H9 (cell line): ENCODE measurements around the gene TMEM145. TPM values are rescaled to one million over a fixed set of nuclear protein-coding genes. Genes with fewer than 3 reads are reported as not detected.

Source experiments
- DNase-seq: peaks from one replicate; pipeline ENCODE4 v3.0.0-alpha.2; 2017
- H2AFZ ChIP-seq: one replicate; pipeline ENCODE4 v1.6.1; 2013; ENCODE audit warnings: mild to moderate bottlenecking, low read length, control low read depth, moderate library complexity
- H2AK5ac ChIP-seq: 2 replicates; pipeline ENCODE4 v1.6.1; 2013; ENCODE audit warnings: low read length, control low read depth, mixed read lengths; ENCODE audit not compliant: insufficient read length
- H2BK120ac ChIP-seq: one replicate; pipeline ENCODE4 v1.6.1; 2013; ENCODE audit warnings: low read depth, mild to moderate bottlenecking, low read length, control low read depth, inconsistent platforms; ENCODE audit not compliant: poor library complexity, severe bottlenecking
- H2BK12ac ChIP-seq: 2 replicates; pipeline ENCODE4 v1.6.1; 2013; ENCODE audit warnings: low read length, control low read depth, mixed read lengths, low read depth; ENCODE audit not compliant: insufficient read length
- H2BK15ac ChIP-seq: 2 replicates; pipeline ENCODE4 v1.6.1; 2013; ENCODE audit warnings: low read depth, low read length, control low read depth
- H2BK20ac ChIP-seq: one replicate; pipeline ENCODE4 v1.6.1; 2013; ENCODE audit warnings: low read depth, mild to moderate bottlenecking, low read length, control low read depth, inconsistent platforms; ENCODE audit not compliant: poor library complexity, severe bottlenecking
- H2BK5ac ChIP-seq: 2 replicates; pipeline ENCODE4 v1.6.1; 2013; ENCODE audit warnings: low read length, control low read depth, mixed read lengths; ENCODE audit not compliant: insufficient read length
- H3K14ac ChIP-seq: 2 replicates; pipeline ENCODE4 v1.6.1; 2013; ENCODE audit warnings: low read length, control low read depth; ENCODE audit not compliant: insufficient read depth
- H3K18ac ChIP-seq: 2 replicates; pipeline ENCODE4 v1.6.1; 2013; ENCODE audit warnings: low read depth, mild to moderate bottlenecking, mixed read lengths, low read length, control low read depth; ENCODE audit not compliant: insufficient read length
- H3K23ac ChIP-seq: 2 replicates; pipeline ENCODE4 v1.6.1; 2013; ENCODE audit warnings: low read length, control low read depth, mixed read lengths, low read depth; ENCODE audit not compliant: insufficient read length
- H3K23me2 ChIP-seq: 2 replicates; pipeline ENCODE4 v1.6.1; 2013; ENCODE audit warnings: low read depth, mild to moderate bottlenecking, mixed read lengths, low read length, control low read depth; ENCODE audit not compliant: insufficient read length, poor library complexity, severe bottlenecking
- H3K27ac ChIP-seq: 2 replicates; pipeline ENCODE4 v1.5.1; 2013; ENCODE audit warnings: low read length, control low read depth, mixed read lengths, low read depth; ENCODE audit not compliant: insufficient read length
- H3K27me3 ChIP-seq: 2 replicates; pipeline ENCODE4 v1.6.1; 2013; ENCODE audit warnings: low read length, control low read depth, inconsistent platforms; ENCODE audit not compliant: insufficient read depth
- H3K4ac ChIP-seq: 2 replicates; pipeline ENCODE4 v1.6.1; 2013; ENCODE audit warnings: low read depth, mild to moderate bottlenecking, control low read depth, inconsistent platforms, low read length, moderate library complexity
- H3K4me1 ChIP-seq: 2 replicates; pipeline ENCODE4 v1.6.1; 2013; ENCODE audit warnings: low read length, control low read depth, inconsistent platforms; ENCODE audit not compliant: insufficient read depth
- H3K4me2 ChIP-seq: 2 replicates; pipeline ENCODE4 v1.6.1; 2013; ENCODE audit warnings: low read length, control low read depth, mixed read lengths; ENCODE audit not compliant: insufficient read length, insufficient read depth
- H3K56ac ChIP-seq: 2 replicates; pipeline ENCODE4 v1.6.1; 2013; ENCODE audit warnings: low read depth, mild to moderate bottlenecking, mixed read lengths, low read length, control low read depth; ENCODE audit not compliant: insufficient read length
- H3K79me1 ChIP-seq: 2 replicates; pipeline ENCODE4 v1.6.1; 2013; ENCODE audit warnings: low read depth, mild to moderate bottlenecking, moderate library complexity, low read length, control low read depth, inconsistent platforms; ENCODE audit not compliant: insufficient read depth, poor library complexity, severe bottlenecking
- H3K79me2 ChIP-seq: 2 replicates; pipeline ENCODE4 v1.6.1; 2013; ENCODE audit warnings: low read length, control low read depth, inconsistent platforms; ENCODE audit not compliant: insufficient read depth
- H3K9ac ChIP-seq: 2 replicates; pipeline ENCODE4 v1.6.1; 2013; ENCODE audit warnings: low read length, control low read depth, mixed read lengths; ENCODE audit not compliant: insufficient read length; ENCODE audit errors: extremely low read depth
- H3K9me3 ChIP-seq: one replicate; pipeline ENCODE4 v1.6.1; 2013; ENCODE audit warnings: low read depth, low read length, inconsistent platforms; ENCODE audit not compliant: control insufficient read depth
- H3T11ph ChIP-seq: one replicate; pipeline ENCODE4 v1.6.1; 2013; ENCODE audit warnings: mild to moderate bottlenecking, low read length, control low read depth, inconsistent platforms
- H4K20me1 ChIP-seq: one replicate; pipeline ENCODE4 v1.6.1; 2013; ENCODE audit not compliant: control insufficient read depth, insufficient read length, insufficient read depth
- H4K5ac ChIP-seq: 2 replicates; pipeline ENCODE4 v1.6.1; 2013; ENCODE audit warnings: low read depth, mild to moderate bottlenecking, mixed read lengths, low read length, control low read depth; ENCODE audit not compliant: insufficient read length
- H4K8ac ChIP-seq: replicated peaks from 2 replicates; pipeline ENCODE4 v1.6.1; 2013; ENCODE audit warnings: low read length, control low read depth, mixed read lengths, low read depth; ENCODE audit not compliant: insufficient read length
- H4K91ac ChIP-seq: 2 replicates; pipeline ENCODE4 v1.6.1; 2013; ENCODE audit warnings: low read depth, mild to moderate bottlenecking, moderate library complexity, mixed read lengths, low read length, control low read depth; ENCODE audit not compliant: insufficient read length
- H3K27ac Mint-ChIP-seq, 3 experiments: 2 replicates in 2 of 3; 3 replicates in 1 of 3; pipeline ENCODE4 v1.8.0; 2020 to 2021; ENCODE audit warnings: mixed read lengths in 3 of 3, mild to moderate bottlenecking in 1 of 3, moderate library complexity in 1 of 3
- H3K27me3 Mint-ChIP-seq: 2 replicates; pipeline ENCODE4 v1.8.0; 2021; ENCODE audit warnings: low read depth, mild to moderate bottlenecking, moderate library complexity, mixed read lengths
- H3K36me3 Mint-ChIP-seq, 3 experiments: 2 replicates in 2 of 3; 3 replicates in 1 of 3; pipeline ENCODE4 v1.8.0; 2020 to 2021; ENCODE audit warnings: low read depth in 3 of 3, mixed read lengths in 3 of 3; ENCODE audit not compliant: insufficient read depth in 1 of 3
- H3K4me1 Mint-ChIP-seq, 2 experiments: 2 replicates each; pipeline ENCODE4 v1.8.0; 2020; ENCODE audit warnings: mixed read lengths in 2 of 2
- H3K4me3 Mint-ChIP-seq, 2 experiments: 2 replicates in 1 of 2; 3 replicates in 1 of 2; pipeline ENCODE4 v1.8.0; 2020 to 2021; ENCODE audit warnings: mild to moderate bottlenecking in 2 of 2, mixed read lengths in 2 of 2, moderate library complexity in 1 of 2
- H3K9me3 Mint-ChIP-seq, 2 experiments: 2 replicates in 1 of 2; 3 replicates in 1 of 2; pipeline ENCODE4 v1.8.0; 2020; ENCODE audit warnings: mild to moderate bottlenecking in 2 of 2, mixed read lengths in 2 of 2, moderate library complexity in 1 of 2
- CTCF ChIP-seq: fragments of 200-600 bp; sonication (generic); conservative IDR thresholded peaks from 3 replicates; pipeline ENCODE4 v1.8.0; 2021; ENCODE audit warnings: antibody characterized with exemption, mild to moderate bottlenecking
- WGBS: extraction: QIAGEN DNeasy Blood & Tissue Kit; methylation state at CpG from one replicate; pipeline ENCODE4 v1.1.7; 2013; ENCODE audit warnings: missing lambda C conversion rate, low lambda C conversion rate, mixed read lengths; ENCODE audit not compliant: insufficient read length; ENCODE audit errors: extremely low coverage; 5-methylcytosine and 5-hydroxymethylcytosine counted together
- total RNA-seq: library from RNA; stranded (reverse); gene quantifications from 2 replicates; pipeline ENCODE4 v1.2.1, GENCODE V29; 2021

The TMEM145 gene
- total RNA-seq, 1 experiment from 2014 or later, result 4.5 TPM

GRCh38 chr19:42271045-42271419 is 42.1 kb upstream of the TMEM145 start:
- no peak overlapping the region for H3K9ac ChIP-seq
- no peak overlapping the region for H2BK20ac ChIP-seq
- H3T11ph ChIP-seq, result no peak overlapping the region
- H3K9me3 ChIP-seq, result no peaks in the 10 kb centered on the region
- H3K14ac ChIP-seq, result no peak overlapping the region
- Mint-ChIP-seq H3K4me1 (peaks cover 20 to 25% of the 10 kb centered on the region in 2 experiments), H3K27me3 (no peaks in the 10 kb centered on the region), H3K27ac (peak overlapping the region in 1 of 3 experiments; percentile 58; a peak in 2 of 7 replicates), H3K36me3 (peaks cover 4 to 23% (median 16%) of the 10 kb centered on the region in 3 experiments; a peak in 6 of 7 replicates), H3K9me3 (no peaks in the 10 kb centered on the region; a peak in 1 of 5 replicates), H3K4me3 (peak overlapping the region in 1 of 2 experiments; percentile 51; a peak in 2 of 5 replicates)
- no peak overlapping the region for H2AK5ac ChIP-seq
- H2BK15ac ChIP-seq, result no peak overlapping the region
- H3K4me1 ChIP-seq, result no peaks in the 10 kb centered on the region; the same call in 1 of the 2 replicates
- H3K23ac ChIP-seq, result no peak overlapping the region
- no peak overlapping the region for H2BK120ac ChIP-seq
- H2BK5ac ChIP-seq, result no peak overlapping the region
- H3K4me2 ChIP-seq, result no peak overlapping the region
- no peaks in the 10 kb centered on the region for H4K20me1 ChIP-seq
- no peak overlapping the region for H3K27ac ChIP-seq
- H3K18ac ChIP-seq, result no peak overlapping the region
- H4K8ac ChIP-seq, result no peak overlapping the region
- peaks cover 9% of the 10 kb centered on the region for H3K23me2 ChIP-seq
- no CpG with 5 or more reads among the region's 3 CpGs for WGBS
- H3K27me3 ChIP-seq, result no peaks in the 10 kb centered on the region
- H4K5ac ChIP-seq, result no peak overlapping the region
- no peak overlapping the region for H2BK12ac ChIP-seq
- H2AFZ ChIP-seq, result no peak overlapping the region
- TF ChIP-seq CTCF, result no peak
- H3K4ac ChIP-seq, result no peak overlapping the region
- no peaks in the 10 kb centered on the region for H3K79me1 ChIP-seq
- no peak overlapping the region for H3K56ac ChIP-seq
- no peak overlapping the region for H4K91ac ChIP-seq
- no peak for DNase-seq
- no peaks in the 10 kb centered on the region for H3K79me2 ChIP-seq
